HG02798 (cell line): ENCODE results near the gene LOXL4.

Experiments
- ATAC-seq: cut with Tn5 transposase; IDR thresholded peaks from one replicate; pipeline ENCODE4 v1.9.1; 2021; ENCODE audit warnings: mild to moderate bottlenecking; ENCODE audit not compliant: unreplicated experiment, poor library complexity

Gene LOXL4

DNA sequence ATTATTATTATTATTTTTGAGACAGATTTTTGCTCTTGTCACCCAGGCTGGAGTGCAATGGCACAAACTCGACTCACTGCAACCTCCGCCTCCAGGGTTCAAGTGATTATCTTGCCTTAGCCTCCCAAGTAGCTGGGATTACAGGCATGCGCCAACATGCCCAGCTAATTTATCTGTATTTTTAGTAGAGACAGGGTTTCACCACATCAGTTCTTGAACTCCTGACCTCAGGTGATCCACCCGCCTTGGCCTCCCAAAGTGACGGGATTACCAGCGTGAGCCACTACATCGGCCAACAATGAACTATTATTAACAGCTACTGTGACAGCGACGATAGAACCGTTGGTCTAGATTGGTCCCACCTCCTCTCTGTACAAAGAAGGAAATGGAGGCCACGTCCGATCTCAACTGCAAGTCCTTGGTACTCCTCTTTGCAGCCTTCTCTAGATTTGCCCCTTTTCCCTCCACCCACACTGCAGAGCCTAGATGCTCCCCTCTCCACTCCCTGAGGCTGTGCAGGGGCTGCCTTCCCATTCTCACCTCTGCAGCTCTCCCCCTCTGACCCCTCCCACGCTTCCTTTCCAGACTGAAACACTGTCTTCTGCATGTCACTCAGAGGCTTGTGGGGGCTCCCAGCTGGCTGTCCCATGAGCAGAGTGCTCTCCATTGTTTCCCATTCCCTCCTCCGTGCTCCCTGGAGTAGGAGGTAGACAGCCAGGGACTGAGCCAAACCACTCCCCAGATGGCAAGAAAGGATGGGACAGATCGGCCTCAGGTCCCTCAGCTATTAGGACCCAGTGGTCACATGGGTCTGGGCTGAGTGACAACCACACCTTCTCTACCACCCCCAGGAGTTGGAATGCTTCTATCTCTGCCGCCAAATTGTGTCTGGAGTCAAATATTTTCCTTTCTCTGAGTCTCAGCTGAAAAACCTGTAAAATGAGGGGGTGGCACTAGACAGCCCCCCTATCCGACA is 2.3 kb downstream of the LOXL4 start:
- ATAC-seq = no peak

DNA sequence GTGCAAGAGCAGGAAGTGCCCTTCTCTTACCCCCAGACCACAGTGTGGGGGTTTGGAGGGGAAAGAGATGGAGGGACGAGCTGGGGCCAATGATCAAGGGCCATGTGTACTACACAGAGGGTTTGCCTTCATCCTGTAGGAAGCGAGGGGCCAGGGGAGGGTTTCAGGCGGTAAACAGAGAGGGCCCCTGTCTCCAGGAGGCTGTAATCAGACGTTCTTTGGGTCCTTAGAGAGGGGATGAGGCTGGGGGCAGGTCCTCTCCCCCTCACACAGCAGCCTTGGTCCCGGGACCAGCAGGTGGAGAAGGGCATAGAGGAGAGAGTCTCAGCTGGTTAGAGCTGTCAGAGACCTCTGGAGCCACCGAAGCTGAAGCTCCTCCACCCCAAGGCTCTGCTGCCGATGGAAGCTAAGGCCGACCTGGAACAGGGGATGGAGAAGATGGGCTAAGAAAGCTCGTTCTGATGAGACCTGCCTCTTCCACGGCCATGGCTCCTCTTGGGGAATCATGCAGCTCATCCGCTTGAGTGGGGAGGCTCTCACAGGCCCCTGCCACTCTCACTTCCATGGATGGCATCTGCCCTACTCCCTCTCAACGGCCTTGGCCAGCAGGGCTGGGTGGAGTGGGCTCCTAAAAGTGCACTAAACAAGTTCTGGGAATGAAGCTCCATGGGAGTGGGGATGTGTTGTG is 3.5 kb downstream of the LOXL4 start:
- no peak for ATAC-seq

GRCh38 chr10:98263088-98263487 is 4.9 kb downstream of the LOXL4 start:
- no peak for ATAC-seq

DNA sequence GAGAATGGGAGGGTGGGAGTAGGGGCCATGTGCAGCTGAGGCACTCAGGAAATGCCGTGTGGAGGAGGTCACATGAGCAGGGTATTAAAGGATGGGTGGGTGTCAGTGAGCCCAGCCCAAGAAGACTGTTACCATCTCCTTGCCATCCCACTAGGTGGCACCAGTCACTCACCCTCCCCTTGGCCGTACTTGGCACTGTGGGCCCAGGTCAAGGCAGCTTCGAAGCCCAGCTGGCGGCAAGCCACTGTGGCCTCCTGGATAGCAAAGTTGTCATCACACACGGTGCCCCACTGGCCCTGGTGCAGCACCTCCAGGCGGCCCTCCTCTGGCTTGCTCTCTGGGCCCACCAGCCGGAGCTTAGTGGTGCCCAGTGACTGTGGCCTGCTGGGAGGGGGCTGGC is 5.4 kb downstream of the LOXL4 start:
- no peak for ATAC-seq

DNA sequence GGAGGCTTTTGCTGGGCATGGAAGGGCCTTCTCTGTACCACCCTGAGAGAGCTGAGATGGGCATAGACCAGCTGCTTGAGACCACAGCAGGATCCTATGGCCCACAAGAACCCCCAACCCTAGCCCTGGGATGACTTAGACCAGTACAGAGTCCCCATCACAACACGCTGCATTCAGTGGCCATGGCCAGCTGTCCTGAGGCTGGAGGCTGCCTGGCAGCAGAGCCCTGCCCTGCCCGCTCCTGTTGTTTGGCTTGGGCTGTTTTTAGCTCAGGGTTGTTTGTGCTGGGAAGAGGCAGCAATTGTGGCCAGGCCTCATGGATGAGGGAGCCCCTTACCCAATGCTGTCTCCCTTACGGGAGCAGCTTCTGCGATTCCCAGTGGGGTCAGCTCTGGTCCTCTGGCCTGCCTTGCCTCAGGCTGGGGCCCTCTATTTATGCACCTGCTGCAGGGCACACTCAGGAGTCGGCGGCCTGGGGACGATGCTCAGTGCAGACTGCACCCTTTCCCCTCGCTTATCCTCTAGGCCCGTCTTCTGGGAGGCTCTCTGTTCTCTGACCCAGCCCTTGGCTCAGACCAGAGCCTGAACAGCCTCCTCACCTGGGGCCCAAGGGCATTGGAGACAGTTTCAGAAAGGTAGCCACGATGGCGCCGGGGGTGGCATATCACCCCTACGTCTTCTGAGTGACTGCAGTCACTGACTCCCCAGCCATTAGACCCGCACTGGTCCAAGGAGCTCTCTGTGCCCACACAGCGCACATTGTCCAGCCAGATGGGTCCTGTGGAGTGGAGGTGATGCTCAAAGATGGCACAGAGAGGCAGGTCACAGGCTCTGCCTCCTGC is 6.3 kb downstream of the LOXL4 start:
- ATAC-seq = no peak

GRCh38 chr10:98260752-98261151 is 7.2 kb downstream of the LOXL4 start:
- ATAC-seq = no peak

GRCh38 chr10:98260350-98260749 is 7.6 kb downstream of the LOXL4 start:
- no peak for ATAC-seq

- no peak for ATAC-seq
Measured at GRCh38 chr10:98259606-98260315, 8.2 kb downstream of the LOXL4 start.

DNA sequence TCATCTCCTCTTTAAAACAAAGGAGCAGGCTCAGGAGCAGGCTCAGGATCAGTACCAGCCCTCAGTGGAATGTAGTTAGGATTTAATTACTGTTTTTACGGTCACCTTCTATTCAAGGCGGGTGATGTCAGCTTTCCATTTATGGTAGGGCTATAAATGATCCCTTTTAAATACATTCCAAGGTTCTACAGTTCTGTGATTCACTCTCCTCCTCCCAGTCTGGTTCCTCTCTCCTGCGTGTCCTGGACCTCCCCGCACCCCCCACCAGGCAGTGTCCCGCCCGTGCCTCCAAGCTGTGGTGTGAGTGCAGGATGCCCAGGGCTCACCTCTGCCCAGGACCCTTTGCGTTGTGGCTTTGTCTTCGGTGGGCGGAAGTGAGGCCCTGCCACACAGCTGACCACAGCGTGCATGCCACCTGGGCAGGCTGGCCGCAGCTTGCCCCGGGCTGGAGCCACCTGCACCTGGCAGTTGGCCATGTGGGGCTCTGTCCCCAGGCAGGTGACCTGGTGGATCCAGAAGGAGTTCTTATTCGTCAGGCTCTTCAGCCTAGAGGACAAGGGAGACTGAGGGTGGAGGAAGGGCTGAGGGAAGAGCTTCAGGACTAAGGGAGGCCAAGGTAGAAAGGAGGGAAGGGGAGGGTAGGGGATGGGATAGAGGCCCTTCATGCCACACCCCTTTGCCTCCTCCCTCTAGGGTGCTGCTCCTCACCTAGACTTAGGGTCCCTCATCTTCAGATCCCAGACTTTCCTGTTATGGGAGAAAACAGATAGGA is 9.1 kb downstream of the LOXL4 start:
- ATAC-seq = no peak

- ATAC-seq = no peak
Measured at GRCh38 chr10:98257961-98258360, 10.0 kb downstream of the LOXL4 start.

- no peak for ATAC-seq
Measured at GRCh38 chr10:98257198-98257597, 10.8 kb downstream of the LOXL4 start.

DNA sequence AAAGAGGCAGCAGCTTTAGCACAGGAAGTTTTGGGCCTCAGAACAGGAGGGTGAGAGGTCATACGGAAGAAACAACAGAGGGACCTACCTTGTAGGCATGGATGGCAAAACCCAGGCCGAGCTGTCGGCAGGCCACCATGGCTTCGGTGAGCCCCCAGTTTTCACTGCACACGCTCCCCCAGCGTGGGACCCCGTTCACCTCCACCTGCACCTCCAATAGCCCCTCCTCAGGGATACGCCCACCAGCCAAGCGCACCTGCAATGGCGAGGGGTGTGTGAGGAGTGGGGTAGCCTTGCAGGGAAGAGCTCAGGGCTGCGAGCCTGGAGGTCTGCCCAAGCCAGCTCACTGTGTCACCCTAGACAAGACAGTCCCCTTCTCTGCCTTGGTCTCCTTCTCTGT is 11.3 kb downstream of the LOXL4 start:
- ATAC-seq = no peak

GRCh38 chr10:98255146-98255877 is 12.7 kb downstream of the LOXL4 start:
- no peak for ATAC-seq

GRCh38 chr10:98254234-98254974 is 13.6 kb downstream of the LOXL4 start:
- no peak for ATAC-seq

GRCh38 chr10:98253499-98253898 is 14.5 kb downstream of the LOXL4 start:
- no peak for ATAC-seq

GRCh38 chr10:98252464-98252863 is 15.5 kb downstream of the LOXL4 start:
- no peak for ATAC-seq

GRCh38 chr10:98251399-98251798 is 16.6 kb downstream of the LOXL4 start:
- ATAC-seq = no peak

DNA sequence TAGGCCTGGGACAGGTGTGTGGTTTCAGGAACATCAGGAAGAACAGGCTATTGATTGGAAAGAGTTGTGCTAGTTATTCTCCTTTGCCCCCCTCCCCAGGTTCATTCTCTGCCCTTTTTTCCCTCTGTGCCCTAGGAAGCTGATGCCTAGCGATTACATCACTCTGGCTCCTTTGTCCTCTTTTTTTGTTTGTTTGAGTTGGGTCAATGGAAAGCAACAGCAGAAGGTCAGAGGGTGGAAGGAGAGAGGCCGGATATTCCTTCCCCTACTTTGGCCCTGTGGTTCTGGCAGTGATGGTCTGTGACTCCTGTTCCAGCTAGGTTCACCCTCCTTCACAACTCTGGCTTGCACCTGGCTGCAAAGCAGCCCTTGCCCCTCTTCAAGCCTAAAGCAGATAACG is 18.9 kb downstream of the LOXL4 start:
- ATAC-seq = no peak
